Naive B cell (primary cell): Measurements from ENCODE around the gene SPTBN5. TPM values are rescaled to one million over a fixed set of nuclear protein-coding genes. Genes with fewer than 3 reads are reported as not detected.

Experiments
- ATAC-seq, 2 donors: fragments of 150-1000 bp; cut with Tn5 transposase; 2 replicates each; pipeline ENCODE4 v1.10.0; 2021; ENCODE audit warnings: low read depth in 2 of 2, mild to moderate bottlenecking in 2 of 2, moderate library complexity in 2 of 2
- DNase-seq: peaks from one replicate; pipeline ENCODE4 v3.0.0; 2022
- H3K27ac Mint-ChIP-seq, 6 donors: one replicate each; pipeline ENCODE4 v1.8.0; 2020 to 2022; ENCODE audit warnings: mild to moderate bottlenecking in 6 of 6, mixed read lengths in 6 of 6, moderate library complexity in 5 of 6, inconsistent platforms in 2 of 6
- H3K27me3 Mint-ChIP-seq, 3 donors: one replicate each; pipeline ENCODE4 v1.8.0; 2021 to 2022; ENCODE audit warnings: mixed read lengths in 3 of 3, mild to moderate bottlenecking in 1 of 3
- H3K36me3 Mint-ChIP-seq, 2 donors: one replicate each; pipeline ENCODE4 v1.8.0; 2020 to 2022; ENCODE audit warnings: mixed read lengths in 2 of 2, inconsistent platforms in 1 of 2, mild to moderate bottlenecking in 1 of 2
- H3K4me1 Mint-ChIP-seq, 3 donors: one replicate each; pipeline ENCODE4 v1.8.0; 2020 to 2022; ENCODE audit warnings: mixed read lengths in 3 of 3, inconsistent platforms in 1 of 3, mild to moderate bottlenecking in 1 of 3, moderate library complexity in 1 of 3
- H3K4me3 Mint-ChIP-seq, 8 donors: one replicate each; pipeline ENCODE4 v1.8.0; 2020 to 2022; ENCODE audit warnings: mild to moderate bottlenecking in 8 of 8, mixed read lengths in 8 of 8, moderate library complexity in 8 of 8, inconsistent platforms in 2 of 8
- H3K9me3 Mint-ChIP-seq, 7 donors: one replicate each; pipeline ENCODE4 v1.8.0; 2020 to 2022; ENCODE audit warnings: mixed read lengths in 7 of 7, mild to moderate bottlenecking in 5 of 7, inconsistent platforms in 2 of 7, moderate library complexity in 1 of 7
- polyA plus RNA-seq, 6 donors: library from polyadenylated mRNA; unstranded; fragments of 300-500 nt; fragmentation: Illumina TruSeq; gene quantifications; one replicate each; pipeline ENCODE4 v1.2.3, GENCODE V29; 2021; ENCODE audit warnings: low read depth in 6 of 6

Gene SPTBN5
- polyA plus RNA-seq, 6 donors from 2014 or later, result not detected

- Mint-ChIP-seq H3K27ac (no peak overlapping the region), H3K4me3 (no peak overlapping the region), H3K27me3 (no peaks in the 10 kb centered on the region), H3K9me3 (no peaks in the 10 kb centered on the region), H3K4me1 (peaks cover 3 to 10% (median 10%) of the 10 kb centered on the region in 3 donors), H3K36me3 (peaks cover 0 to 14% of the 10 kb centered on the region in 2 donors)
- no peak for ATAC-seq
- DNase-seq, result no peak
These were observed 70.4 kb downstream of the SPTBN5 start for GRCh38 chr15:41823502-41823901.

- H3K9me3 Mint-ChIP-seq, result no peaks in the 10 kb centered on the region
- H3K4me3 Mint-ChIP-seq, result no peak overlapping the region
- H3K27ac Mint-ChIP-seq, result no peak overlapping the region
These were observed 70.9 kb downstream of the SPTBN5 start for GRCh38 chr15:41822957-41823356.

GRCh38 chr15:41822471-41822870 lies 71.4 kb downstream of the SPTBN5 start:
- Mint-ChIP-seq H3K4me1 (peaks cover 0 to 4% (median 2%) of the 10 kb centered on the region in 3 donors), H3K36me3 (peaks cover 0 to 14% of the 10 kb centered on the region in 2 donors), H3K4me3 (no peak overlapping the region), H3K27me3 (no peaks in the 10 kb centered on the region), H3K9me3 (no peaks in the 10 kb centered on the region), H3K27ac (no peak overlapping the region)
- no peak for ATAC-seq
- no peak for DNase-seq

More at GRCh38 chr15:41822957-41823356, 70.9 kb downstream of the SPTBN5 start:
- Mint-ChIP-seq H3K4me1 (peaks cover 0 to 7% (median 6%) of the 10 kb centered on the region in 3 donors), H3K36me3 (peaks cover 0 to 14% of the 10 kb centered on the region in 2 donors), H3K27me3 (no peaks in the 10 kb centered on the region)
- ATAC-seq (no peak), DNase-seq (no peak)

- ATAC-seq, result no peak
- peaks cover 0 to 4% (median 2%) of the 10 kb centered on the region in 3 donors for H3K4me1 Mint-ChIP-seq
- H3K4me3 Mint-ChIP-seq, result no peak overlapping the region
- peaks cover 0 to 14% of the 10 kb centered on the region in 2 donors for H3K36me3 Mint-ChIP-seq
- H3K9me3 Mint-ChIP-seq, result no peaks in the 10 kb centered on the region
- H3K27me3 Mint-ChIP-seq, result no peaks in the 10 kb centered on the region
- no peak overlapping the region for H3K27ac Mint-ChIP-seq
- no peak for DNase-seq
These were observed 72.0 kb downstream of the SPTBN5 start for GRCh38 chr15:41821831-41822230.

- Mint-ChIP-seq H3K4me1 (no peaks in the 10 kb centered on the region), H3K27ac (peak overlapping the region in 1 of 6 donors; percentile 44), H3K4me3 (no peak overlapping the region), H3K9me3 (no peaks in the 10 kb centered on the region), H3K27me3 (no peaks in the 10 kb centered on the region), H3K36me3 (peaks cover 2 to 14% of the 10 kb centered on the region in 2 donors)
- DNase-seq (no peak), ATAC-seq (no peak)
These were observed 72.9 kb downstream of the SPTBN5 start for GRCh38 chr15:41820791-41821423.

GRCh38 chr15:41819455-41820050 lies 74.3 kb downstream of the SPTBN5 start:
- ATAC-seq, result no peak
- Mint-ChIP-seq H3K9me3 (no peaks in the 10 kb centered on the region), H3K4me1 (no peaks in the 10 kb centered on the region), H3K27ac (no peak overlapping the region), H3K27me3 (no peaks in the 10 kb centered on the region), H3K36me3 (peaks cover 6 to 14% of the 10 kb centered on the region in 2 donors), H3K4me3 (no peak overlapping the region)
- DNase-seq, result no peak

GRCh38 chr15:41817781-41818180 lies 76.1 kb downstream of the SPTBN5 start:
- ATAC-seq (no peak), DNase-seq (no peak)
- Mint-ChIP-seq H3K27me3 (no peaks in the 10 kb centered on the region), H3K4me1 (no peaks in the 10 kb centered on the region), H3K4me3 (no peak overlapping the region), H3K36me3 (peaks cover 14 to 16% of the 10 kb centered on the region in 2 donors), H3K9me3 (no peaks in the 10 kb centered on the region), H3K27ac (no peak overlapping the region)

- no peaks in the 10 kb centered on the region for H3K27me3 Mint-ChIP-seq
- DNase-seq (no peak), ATAC-seq (no peak)
- no peaks in the 10 kb centered on the region for H3K4me1 Mint-ChIP-seq
- H3K27ac Mint-ChIP-seq, result peak overlapping the region in 1 of 6 donors; percentile 82
- no peak overlapping the region for H3K4me3 Mint-ChIP-seq
- no peaks in the 10 kb centered on the region for H3K9me3 Mint-ChIP-seq
- H3K36me3 Mint-ChIP-seq, result peaks cover 14 to 16% of the 10 kb centered on the region in 2 donors
These were observed 76.5 kb downstream of the SPTBN5 start for GRCh38 chr15:41817327-41817726.

- no peak for ATAC-seq
- Mint-ChIP-seq H3K36me3 (peaks cover 14 to 16% of the 10 kb centered on the region in 2 donors), H3K27ac (no peak overlapping the region), H3K4me3 (no peak overlapping the region), H3K4me1 (no peaks in the 10 kb centered on the region), H3K9me3 (no peaks in the 10 kb centered on the region), H3K27me3 (no peaks in the 10 kb centered on the region)
- no peak for DNase-seq
These were observed 77.1 kb downstream of the SPTBN5 start for GRCh38 chr15:41816788-41817187.

- H3K4me3 Mint-ChIP-seq, result peak overlapping the region in 1 of 8 donors; percentile 30
- ATAC-seq (no peak), DNase-seq (no peak)
- peaks cover 6 to 22% (median 9%) of the 10 kb centered on the region in 3 donors for H3K4me1 Mint-ChIP-seq
- no peaks in the 10 kb centered on the region for H3K9me3 Mint-ChIP-seq
- no peak overlapping the region for H3K27ac Mint-ChIP-seq
- peaks cover 10 to 16% of the 10 kb centered on the region in 2 donors for H3K36me3 Mint-ChIP-seq
- no peaks in the 10 kb centered on the region for H3K27me3 Mint-ChIP-seq
These were observed 79.3 kb downstream of the SPTBN5 start for GRCh38 chr15:41814534-41814933.

- Mint-ChIP-seq H3K36me3 (peaks cover 0 to 16% of the 10 kb centered on the region in 2 donors), H3K9me3 (no peaks in the 10 kb centered on the region), H3K27ac (peak overlapping the region in 1 of 6 donors; percentile 48)
These were observed 80.4 kb downstream of the SPTBN5 start for GRCh38 chr15:41813426-41813825.

GRCh38 chr15:41812820-41813375 lies 81.0 kb downstream of the SPTBN5 start:
- no peak for ATAC-seq
- H3K4me3 Mint-ChIP-seq, result no peak overlapping the region
- DNase-seq, result no peak
- no peaks in the 10 kb centered on the region for H3K27me3 Mint-ChIP-seq
- H3K4me1 Mint-ChIP-seq, result peaks cover 10 to 26% (median 17%) of the 10 kb centered on the region in 3 donors
- H3K9me3 Mint-ChIP-seq, result no peaks in the 10 kb centered on the region
- no peak overlapping the region for H3K27ac Mint-ChIP-seq
- H3K36me3 Mint-ChIP-seq, result peaks cover 0 to 16% of the 10 kb centered on the region in 2 donors

More at GRCh38 chr15:41813426-41813825, 80.4 kb downstream of the SPTBN5 start:
- Mint-ChIP-seq H3K4me3 (no peak overlapping the region), H3K27me3 (no peaks in the 10 kb centered on the region), H3K4me1 (peaks cover 10 to 26% (median 17%) of the 10 kb centered on the region in 3 donors)
- ATAC-seq (no peak), DNase-seq (no peak)

GRCh38 chr15:41811432-41812195 lies 82.2 kb downstream of the SPTBN5 start:
- Mint-ChIP-seq H3K4me1 (peaks cover 10 to 26% (median 17%) of the 10 kb centered on the region in 3 donors), H3K27ac (peak overlapping the region in 1 of 6 donors; percentile 22), H3K9me3 (no peaks in the 10 kb centered on the region), H3K36me3 (peaks cover 0 to 16% of the 10 kb centered on the region in 2 donors), H3K27me3 (no peaks in the 10 kb centered on the region), H3K4me3 (no peak overlapping the region)
- DNase-seq (peak; percentile 71), ATAC-seq (peak; percentile 87 to 94)
